ENCODE measurements around the gene DAB1.
"Not testable (repeated sequence)": the region's sequence is repeated elsewhere in the genome, so short reads cannot be mapped to it uniquely, and the experiment has no call there.

The DAB1 gene

GRCh38 chr1:57111175-57111574, 312.7 kb downstream of the DAB1 start:
- no peak for DNase-seq

- DNase-seq: no peak
Observed at GRCh38 chr1:57109883-57110282, 314.0 kb downstream of the DAB1 start.

- no peak for DNase-seq
Observed at GRCh38 chr1:57109247-57109646, 314.6 kb downstream of the DAB1 start.

GRCh38 chr1:57106296-57106695, 317.6 kb downstream of the DAB1 start:
- no peak for DNase-seq

GRCh38 chr1:57102561-57103326, 321.1 kb downstream of the DAB1 start:
- DNase-seq: no peak

GRCh38 chr1:57101209-57101608, 322.7 kb downstream of the DAB1 start:
- DNase-seq: no peak

- DNase-seq: no peak
Observed at GRCh38 chr1:57094749-57095148, 329.1 kb downstream of the DAB1 start.

- no peak for DNase-seq
Observed at GRCh38 chr1:57093122-57093521, 330.7 kb downstream of the DAB1 start.

GRCh38 chr1:57091642-57092041, 332.2 kb downstream of the DAB1 start:
- DNase-seq: no peak

GRCh38 chr1:57089855-57090254, 334.0 kb downstream of the DAB1 start:
- DNase-seq: no peak

- no peak for DNase-seq
Observed at GRCh38 chr1:57089221-57089620, 334.6 kb downstream of the DAB1 start.

- no peak for DNase-seq
Observed at GRCh38 chr1:57088653-57089052, 335.2 kb downstream of the DAB1 start.

- not testable (repeated sequence) for DNase-seq
Observed at GRCh38 chr1:57087660-57088059, 336.2 kb downstream of the DAB1 start.

- no peak for DNase-seq
Observed at GRCh38 chr1:57086154-57086553, 337.7 kb downstream of the DAB1 start.

- DNase-seq: no peak
Observed at GRCh38 chr1:57084701-57085100, 339.2 kb downstream of the DAB1 start.

GRCh38 chr1:57082711-57083439, 341.0 kb downstream of the DAB1 start:
- DNase-seq: no peak

- DNase-seq: no peak
Observed at GRCh38 chr1:57079454-57080157, 344.3 kb downstream of the DAB1 start.

GRCh38 chr1:57072401-57073110, 351.3 kb downstream of the DAB1 start:
- DNase-seq: no peak

GRCh38 chr1:57067863-57068262, 356.0 kb downstream of the DAB1 start:
- no peak for DNase-seq

GRCh38 chr1:57066980-57067610, 356.8 kb downstream of the DAB1 start:
- no peak for DNase-seq

GRCh38 chr1:57065442-57065841, 358.4 kb downstream of the DAB1 start:
- no peak for DNase-seq

- DNase-seq: no peak
Observed at GRCh38 chr1:57064379-57065140, 359.3 kb downstream of the DAB1 start.
